Measurements from ENCODE around the gene CER1.
"Not testable (repeated sequence)": the region's sequence is repeated elsewhere in the genome, so short reads cannot be mapped to it uniquely, and the experiment has no call there.

Gene CER1

DNA sequence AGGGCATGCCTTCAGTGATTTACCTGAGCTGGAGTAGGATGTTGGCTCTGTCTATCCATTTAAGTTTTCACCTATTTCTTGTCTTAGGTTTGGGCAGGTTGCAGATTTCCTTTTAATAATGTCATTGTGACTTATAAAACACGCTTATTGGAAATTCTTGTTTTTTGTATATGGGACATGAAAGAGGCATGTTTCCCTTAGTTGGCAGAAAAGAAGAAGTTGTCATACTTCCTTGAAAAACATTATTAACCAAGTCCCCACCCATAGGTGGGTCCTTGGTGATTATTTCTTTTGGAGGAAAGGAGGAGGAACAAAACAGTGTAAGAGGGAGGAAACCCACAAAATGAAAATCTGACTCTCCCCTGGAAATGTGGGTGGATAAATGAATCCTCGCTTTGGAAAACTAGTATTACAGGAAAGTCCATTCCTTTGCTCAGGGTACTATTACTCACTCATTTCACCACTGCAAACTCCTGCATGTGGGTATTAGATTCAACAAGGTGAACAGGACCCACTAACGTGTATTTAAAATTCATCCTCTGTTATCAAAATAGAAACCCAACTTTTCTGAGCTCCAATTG is 9.3 kb downstream of the CER1 start:
- DNase-seq, result no peak

DNA sequence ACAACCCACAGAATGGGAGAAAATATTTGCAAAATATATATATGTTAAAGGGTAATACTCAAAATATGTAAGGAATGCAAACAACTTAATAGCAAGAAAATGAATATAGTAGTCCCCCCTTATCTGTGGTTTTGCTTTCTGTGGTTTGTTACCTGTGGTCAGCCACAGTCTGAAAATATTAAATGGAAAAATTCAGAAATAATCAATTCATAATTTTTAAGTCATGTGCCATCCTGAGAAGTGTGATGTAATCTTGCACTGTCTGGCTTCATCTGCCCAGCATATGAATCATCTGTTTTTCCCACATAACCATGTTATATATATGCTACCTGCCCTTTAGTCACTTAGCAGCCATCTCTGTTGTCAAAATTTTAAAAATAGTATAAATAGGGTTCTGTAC is 11.7 kb downstream of the CER1 start:
- no peak for DNase-seq

DNA sequence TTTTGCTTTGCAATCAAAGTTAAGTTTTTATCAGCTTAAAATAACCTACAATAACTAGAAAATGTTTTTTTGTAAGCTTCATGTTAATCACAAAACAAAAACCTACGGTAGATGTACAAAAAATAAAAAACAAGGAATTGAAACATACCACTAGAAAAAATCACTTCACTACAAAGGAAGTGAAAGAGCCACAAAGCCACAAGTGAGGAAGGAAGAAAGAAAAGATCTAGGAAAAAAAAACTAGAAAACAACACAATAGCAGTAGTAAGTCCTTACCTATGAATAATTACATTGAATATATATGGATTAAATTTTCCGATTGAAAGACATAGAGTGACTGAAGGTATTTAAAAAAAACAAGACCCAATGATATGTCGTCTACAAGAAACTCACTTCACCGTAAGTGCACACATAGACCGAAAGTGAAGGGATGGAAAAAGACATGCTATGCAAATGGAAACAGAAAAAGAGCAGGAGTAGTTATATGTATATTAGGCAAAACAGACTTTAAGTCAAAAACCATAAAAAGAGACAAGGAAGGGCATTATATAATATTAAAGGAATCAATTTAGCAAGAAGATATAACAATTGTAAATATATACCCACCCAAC is 15.9 kb downstream of the CER1 start:
- DNase-seq, result no peak

DNA sequence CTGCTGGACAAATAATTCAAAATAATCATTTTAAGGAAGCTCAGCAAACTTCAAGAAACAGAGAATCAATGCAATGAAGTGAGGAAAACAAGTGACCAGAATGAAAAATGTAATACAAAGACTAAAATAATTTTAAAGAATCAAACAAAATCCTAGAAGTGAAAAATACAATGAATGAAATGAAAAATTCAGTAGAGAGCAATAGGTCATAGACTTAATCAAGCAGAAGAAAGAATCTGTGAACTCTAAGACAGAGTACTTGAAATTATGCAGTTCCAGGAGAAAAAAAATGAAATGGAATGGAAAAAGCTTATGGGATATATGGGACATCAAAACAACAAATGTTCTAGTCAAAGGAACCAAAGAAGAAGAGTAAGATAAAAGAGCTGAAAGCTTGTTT is 17.5 kb downstream of the CER1 start:
- DNase-seq, result no peak

DNA sequence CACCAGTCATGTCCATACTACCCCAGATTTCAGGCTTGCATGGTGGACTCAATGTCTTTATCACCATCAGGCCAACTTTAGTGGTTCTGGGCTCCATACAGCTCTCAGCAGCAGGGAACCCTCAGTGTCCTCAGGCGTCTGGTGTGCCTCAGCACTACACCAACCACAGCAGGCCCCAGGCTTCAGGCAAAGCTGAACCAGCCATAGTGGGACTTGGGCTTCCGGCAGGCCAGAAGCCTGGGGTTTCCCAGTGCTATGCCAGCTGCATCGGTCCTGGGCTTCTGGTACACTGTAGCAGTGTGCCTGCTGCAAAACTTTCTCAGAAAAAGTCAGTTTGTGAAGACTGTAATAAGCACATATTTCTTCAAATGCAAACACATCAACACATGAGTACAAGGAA is 18.3 kb downstream of the CER1 start:
- DNase-seq, result no peak

DNA sequence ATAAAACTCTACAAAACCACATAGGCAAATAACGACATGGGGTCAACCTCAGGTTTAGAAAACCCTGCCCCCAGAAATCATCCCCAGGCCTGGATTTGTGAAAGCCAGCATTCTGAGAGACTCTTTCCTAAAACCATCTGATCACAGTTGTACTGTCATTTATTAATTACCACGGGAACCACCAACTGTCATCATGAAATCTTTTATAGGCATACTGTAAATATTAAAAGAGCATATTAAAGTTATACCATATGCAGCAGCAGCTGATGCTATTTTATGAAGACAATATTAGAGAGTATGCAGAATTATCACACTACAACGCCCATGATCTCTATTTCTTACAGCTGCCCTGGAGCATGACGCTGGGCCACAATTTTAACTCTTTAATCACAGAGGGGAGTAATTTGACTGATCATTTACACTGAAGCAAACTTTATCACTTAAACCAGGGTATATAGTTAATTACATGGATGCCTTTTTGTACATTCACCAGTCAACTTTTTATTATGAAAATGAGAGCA is 20.3 kb downstream of the CER1 start:
- DNase-seq, result no peak

DNA sequence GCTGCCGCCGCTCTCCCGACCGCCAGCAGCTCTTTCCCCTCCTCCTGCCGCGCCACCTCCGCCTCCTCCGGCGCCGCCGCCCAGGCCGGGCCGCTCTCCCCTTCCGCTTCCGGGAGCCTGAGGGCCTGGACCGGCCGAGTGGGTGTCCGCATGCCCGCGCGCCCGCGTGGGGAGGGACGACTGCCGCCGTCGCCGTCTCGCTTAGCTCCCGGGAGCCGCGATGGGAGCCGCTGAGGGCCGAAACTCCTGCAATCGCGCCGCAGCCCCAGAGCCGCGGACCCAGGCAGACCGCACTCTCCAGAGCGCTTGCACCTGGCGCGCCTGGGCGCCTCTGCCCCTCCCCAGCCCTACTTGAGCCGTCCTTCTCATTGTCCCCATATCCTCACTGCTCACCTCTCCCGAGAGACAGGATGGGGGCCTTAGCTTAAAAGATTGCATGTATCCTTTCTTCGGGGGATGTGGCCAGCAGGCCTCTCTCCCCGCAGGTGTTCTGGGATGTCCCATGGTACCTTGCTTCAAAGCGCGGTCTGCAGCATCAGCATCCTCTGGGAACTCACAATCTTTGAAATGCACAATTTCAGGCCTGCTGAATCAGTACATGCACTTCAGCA is 29.2 kb downstream of the CER1 start, which contains the start of gene ZDHHC21:
TSS of gene ZDHHC21 (minus strand) at position 182 of the 611 bp plus-strand sequence. CDS start 19,092 bp downstream, outside the sequence.
- DNase-seq, result peak; percentile 76

DNA sequence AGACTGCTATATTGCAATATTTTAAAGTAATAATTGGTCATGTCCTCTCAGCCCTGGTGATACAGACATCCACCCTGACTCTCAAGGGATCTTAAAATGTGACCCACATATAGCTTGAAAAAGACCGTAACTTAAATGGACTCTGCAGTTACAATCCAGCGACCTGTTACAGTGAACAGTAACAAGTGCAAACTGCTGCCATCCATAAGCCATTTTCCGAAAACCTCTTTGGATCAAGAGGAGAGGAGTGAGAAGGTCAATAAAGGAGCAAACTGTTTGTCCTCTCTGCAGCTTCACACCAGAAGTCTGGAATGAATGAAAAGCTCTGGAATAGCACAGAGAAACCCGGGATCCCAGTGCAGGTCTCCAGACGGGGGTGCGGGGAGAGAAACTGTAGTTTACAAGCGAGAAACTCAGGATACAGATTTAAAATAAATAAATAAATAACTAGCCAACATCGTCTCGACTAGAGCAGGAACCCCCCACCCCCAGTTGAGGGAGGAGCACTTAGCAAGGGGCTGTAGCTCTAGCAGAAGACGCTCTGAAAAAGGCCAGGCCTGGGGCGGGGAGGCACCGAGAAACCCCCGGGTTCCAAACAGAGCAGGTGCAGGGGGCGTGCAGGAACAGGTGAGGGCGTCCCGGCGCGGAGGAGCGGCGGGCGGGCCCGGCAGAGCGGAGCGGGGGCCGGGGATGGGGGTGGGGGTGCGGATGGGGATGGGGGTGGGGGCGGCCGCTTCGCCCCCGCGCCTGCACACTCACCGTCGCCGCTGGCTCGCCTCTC is 29.9 kb downstream of the CER1 start:
- DNase-seq, result peak; percentile 67

DNA sequence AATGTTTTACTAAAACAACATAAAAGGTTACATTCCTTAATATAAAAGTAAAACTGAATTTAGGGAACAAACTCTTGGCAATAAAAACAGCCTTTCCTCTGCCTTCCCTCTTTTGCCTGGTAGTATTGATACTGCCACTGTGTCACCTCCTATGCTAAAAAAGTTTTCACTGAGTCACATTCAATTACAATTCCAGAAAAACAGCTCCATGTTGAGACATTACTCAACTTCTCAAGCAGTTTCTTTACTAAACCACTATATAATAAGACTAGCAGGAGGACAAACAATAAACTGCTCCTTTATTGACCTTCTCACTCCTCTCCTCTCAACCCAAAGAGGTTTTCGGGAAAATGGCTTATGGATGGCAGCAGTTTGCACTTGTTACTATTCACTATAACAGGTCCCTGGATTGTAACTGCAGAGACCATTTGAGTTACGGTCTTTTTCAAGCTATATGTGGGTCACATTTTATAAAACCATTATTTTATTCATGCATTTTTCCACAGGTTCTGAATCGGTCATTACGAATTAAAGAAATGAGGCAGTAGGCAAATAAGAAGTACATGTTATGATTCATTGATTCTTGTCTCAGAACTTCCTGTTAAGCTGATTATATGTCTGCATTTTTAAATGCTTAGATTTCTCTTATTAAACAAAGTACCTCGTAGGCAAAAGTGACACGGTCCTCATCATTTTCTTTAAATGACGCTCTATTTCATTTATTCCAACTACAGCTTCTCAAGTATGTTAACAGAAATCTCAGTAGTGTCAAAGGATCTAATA is 31.4 kb downstream of the CER1 start:
- no peak for DNase-seq

DNA sequence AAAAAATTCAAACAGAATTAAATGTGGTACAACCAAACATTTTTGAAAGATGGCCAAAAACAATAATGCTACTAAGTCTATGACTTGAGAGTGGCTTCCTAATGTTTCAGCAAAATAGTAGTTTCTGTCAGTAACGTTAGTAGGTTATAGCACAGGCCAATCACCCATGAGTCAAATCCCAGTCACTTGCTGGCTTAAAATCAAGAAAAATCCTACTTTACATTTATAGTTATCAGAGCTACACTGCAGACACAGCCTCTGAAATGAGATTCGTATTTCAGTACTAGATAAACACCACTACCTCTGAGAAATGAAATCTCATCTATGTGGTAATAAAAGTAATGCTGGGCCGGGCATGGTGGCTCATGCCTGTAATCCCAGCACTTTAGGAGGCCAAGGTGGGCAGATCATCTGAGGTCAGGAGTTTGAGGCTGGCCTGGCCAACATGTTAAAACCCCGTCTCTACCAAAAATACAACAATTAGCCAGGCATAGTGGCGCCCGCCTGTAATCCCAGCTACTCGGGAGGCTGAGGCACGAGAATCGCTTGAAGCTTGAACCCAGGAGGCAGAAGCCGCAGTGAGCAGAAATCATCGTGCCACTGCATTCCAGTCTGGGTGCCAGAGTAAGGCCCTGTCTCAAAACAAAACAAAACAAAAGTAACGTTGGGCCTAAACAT is 35.4 kb downstream of the CER1 start:
- no peak for DNase-seq

DNA sequence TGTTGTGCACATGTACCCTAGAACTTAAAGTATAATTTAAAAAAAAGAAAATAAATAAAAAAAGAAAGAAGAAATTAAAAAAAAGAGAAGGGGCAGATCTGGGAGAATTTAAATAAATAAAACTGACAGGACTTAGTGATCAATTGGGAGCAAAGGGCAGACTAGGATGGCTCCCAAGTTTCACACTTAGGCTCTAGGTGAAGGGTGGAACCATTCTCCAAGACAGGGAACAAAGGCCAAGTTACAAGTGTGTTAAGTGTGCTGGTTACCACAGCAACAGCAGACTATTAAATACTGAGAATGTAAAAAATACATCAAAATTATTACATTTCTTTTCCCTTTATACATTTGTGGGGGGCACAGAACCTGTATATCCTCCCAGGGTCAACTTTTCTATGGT is 36.4 kb downstream of the CER1 start:
- DNase-seq, result no peak

DNA sequence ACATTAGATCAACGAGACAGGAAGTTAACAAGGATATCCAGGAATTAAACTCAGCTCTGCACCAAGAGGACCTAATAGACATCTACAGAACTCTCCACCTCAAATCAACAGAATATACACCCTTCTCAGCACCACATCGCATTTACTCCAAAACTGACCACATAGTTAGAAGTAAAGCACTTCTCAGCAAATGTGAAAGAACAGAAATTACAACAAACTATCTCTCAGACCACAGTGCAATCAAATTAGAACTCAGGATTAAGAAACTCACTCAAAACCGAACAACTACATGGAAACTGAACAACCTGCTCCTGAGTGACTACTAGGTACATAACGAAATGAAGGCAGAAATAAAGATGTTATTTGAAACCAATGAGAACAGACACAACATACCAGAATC is 39.9 kb downstream of the CER1 start:
- not testable (repeated sequence) for DNase-seq

DNA sequence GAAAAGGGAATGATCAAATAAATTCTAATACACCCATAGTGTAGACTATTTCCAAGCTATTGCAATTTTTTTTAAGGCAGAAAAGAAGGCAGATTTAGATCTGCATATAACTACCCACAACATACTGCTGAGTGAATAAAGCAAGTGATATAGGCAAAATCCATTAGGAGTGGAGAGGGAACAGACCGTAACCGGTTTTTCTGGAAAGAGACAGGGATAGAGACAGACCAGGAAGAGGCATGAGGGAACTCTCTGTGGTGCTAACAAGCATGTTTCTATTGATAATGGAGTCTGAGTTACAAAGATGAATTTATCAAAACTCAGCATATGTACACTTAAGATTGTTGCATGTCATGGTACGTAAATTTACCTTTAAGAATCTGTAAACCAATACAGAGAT is 43.8 kb downstream of the CER1 start:
- DNase-seq, result no peak

DNA sequence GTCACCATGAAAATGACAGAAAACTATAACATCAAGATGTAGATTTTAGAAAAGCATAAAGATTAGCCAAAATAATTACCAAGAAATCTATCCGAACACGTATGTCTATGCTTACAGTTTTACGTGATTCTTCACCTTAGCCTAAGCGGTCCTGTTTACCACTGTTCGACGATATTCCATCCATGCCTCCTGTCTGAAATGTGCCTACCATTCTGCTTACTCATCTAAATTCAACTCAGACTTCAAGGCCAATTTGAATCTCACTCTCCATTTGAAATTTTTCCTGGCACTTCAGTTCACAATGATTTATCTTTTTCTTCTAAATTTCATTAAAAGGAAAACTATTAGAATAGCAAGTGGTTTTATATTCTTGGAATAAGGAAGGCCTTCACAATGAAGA is 44.7 kb downstream of the CER1 start:
- DNase-seq, result no peak

DNA sequence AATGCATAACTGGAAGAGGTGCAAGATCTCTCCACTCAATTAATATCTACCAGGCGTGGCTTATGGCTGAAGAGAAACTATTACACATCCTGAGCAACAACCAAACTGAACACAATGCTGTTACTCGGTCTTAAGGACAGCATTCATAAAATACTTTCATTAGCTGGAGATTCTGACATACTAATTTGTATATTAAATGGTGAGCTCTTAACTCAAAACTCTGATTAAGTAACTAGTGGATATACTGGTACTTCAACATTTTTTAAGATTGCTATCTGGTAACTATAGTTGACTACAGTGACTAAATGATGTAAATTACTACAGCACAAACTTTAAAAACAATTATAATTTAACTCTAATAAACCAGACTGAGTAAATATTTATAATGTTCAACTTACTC is 45.1 kb downstream of the CER1 start:
- DNase-seq, result no peak

DNA sequence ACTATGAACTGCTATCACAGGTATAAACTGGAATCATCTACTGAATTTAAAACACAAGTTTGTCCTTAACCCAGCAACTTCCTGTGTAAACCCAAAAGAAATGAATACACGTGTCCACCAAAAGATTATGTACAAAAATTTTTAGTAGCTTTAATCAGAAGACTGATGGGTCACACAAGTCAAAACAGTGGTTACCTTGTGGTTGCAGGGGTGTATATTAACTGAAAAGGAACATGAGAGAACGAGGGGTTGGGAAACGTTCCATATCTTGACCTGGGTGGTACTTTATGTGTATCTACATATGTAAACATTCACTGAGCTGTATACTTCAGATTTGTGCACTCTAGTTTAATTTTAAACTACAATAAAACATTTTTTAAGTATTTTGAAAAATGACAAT is 47.9 kb downstream of the CER1 start:
- no peak for DNase-seq

DNA sequence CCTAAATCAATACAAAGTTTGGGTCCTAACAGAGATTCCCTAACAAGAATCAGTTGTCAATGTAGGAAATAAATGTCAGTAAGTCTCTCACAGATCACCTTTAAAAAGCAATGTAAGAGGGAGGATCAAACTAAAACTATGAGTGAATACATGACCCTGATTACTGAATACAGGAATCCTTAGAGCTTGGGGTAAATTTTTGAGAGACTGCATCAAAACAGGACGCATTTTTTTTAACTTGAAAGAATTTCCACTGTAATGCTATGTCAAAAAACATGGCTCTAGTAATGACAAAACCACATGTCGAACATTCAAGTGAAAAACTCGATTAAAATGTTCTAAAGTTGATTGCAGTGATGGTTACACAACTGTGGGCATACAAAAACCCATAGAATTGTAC is 51.2 kb downstream of the CER1 start:
- DNase-seq, result no peak

DNA sequence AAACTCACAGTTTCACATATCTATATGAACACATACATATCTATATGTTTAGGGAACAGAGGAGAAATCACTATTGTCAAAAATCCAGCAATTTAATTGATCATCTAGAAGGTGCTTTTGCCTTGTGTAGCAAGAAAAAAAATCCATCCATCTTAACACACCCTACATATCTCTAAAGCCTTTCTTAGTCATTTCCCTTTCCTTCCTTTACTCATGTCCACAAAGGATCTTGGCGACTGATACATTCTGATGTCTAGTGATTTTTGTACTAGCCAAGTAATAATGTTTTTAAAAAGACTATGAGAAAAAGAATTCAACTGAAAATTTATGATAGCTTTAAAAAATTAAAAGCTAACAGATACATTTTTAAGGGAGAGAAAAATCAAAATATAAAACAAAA is 51.8 kb downstream of the CER1 start:
- DNase-seq, result no peak
